GM12878 (cell line): ENCODE measurements around the gene KRT86. TPM values are rescaled to one million over a fixed set of nuclear protein-coding genes. Genes with fewer than 3 reads are reported as not detected.

Experiments used
- ATAC-seq: fragments of 200-7000 bp; cut with Tn5 transposase; 3 replicates; pipeline ENCODE4 v1.9.1; 2020; ENCODE audit warnings: mild to moderate bottlenecking, moderate library complexity
- BruUV-seq: library from RNA; stranded (reverse); fragments of 400-500 nt; replicated peaks from 2 replicates; lab custom pipeline; 2021; lab: Mats Ljungman, UMichigan
- CTCF ChIA-PET: fragments of 300-600 bp; sonication (Branson Sonifier 250); formaldehyde crosslinking; extraction: SDS; loops from one replicate; lab custom pipeline; 2021; ENCODE audit warnings: inconsistent platforms; lab: Yijun Ruan, JAX
- POLR2A ChIA-PET: fragments of 350-600 bp; formaldehyde crosslinking; extraction: SDS; loops from one replicate; lab custom pipeline; 2021; ENCODE audit warnings: inconsistent platforms; lab: Charles Lee
- RAD21 ChIA-PET: fragments of 300-600 bp; sonication (Branson Sonifier 250); formaldehyde crosslinking; loops from one replicate; lab custom pipeline; 2023; ENCODE audit warnings: antibody characterized with exemption; ENCODE audit not compliant: unreplicated experiment; lab: Charles Lee
- SMC1A ChIA-PET: fragments of 300-600 bp; sonication (Branson Sonifier 250); formaldehyde crosslinking; loops from one replicate; lab custom pipeline; 2023; ENCODE audit not compliant: unreplicated experiment, uncharacterized antibody; lab: Charles Lee
- DNase-seq: peaks from one replicate; pipeline ENCODE4 v3.0.0-alpha.2; 2011; ENCODE audit warnings: low read depth, low spot score
- FAIRE-seq: peaks from 3 replicates; lab custom pipeline; 2011; peaks lifted over from hg19 to GRCh38; lab: Jason Lieb, UNC
- H2AFZ ChIP-seq: 2 replicates; pipeline ENCODE4 v1.6.0; 2011; ENCODE audit warnings: low read depth, low read length, control low read depth; ENCODE audit not compliant: control insufficient read depth
- H3K27ac ChIP-seq: 2 replicates; pipeline ENCODE4 v1.5.1; 2011; ENCODE audit warnings: control low read depth; ENCODE audit not compliant: control insufficient read depth, insufficient read depth
- H3K27me3 ChIP-seq, 2 experiments: replicated peaks in 1 of 2; 2 replicates each; pipeline versions ENCODE4 v1.6.0 to v1.6.1; 2011; ENCODE audit warnings: low read length in 1 of 2; ENCODE audit not compliant: control insufficient read depth in 2 of 2, insufficient read depth in 2 of 2
- H3K36me3 ChIP-seq, 2 experiments: 2 replicates each; pipeline ENCODE4 v1.5.1; 2011; ENCODE audit warnings: low read length in 1 of 2; ENCODE audit not compliant: control insufficient read depth in 2 of 2, insufficient read depth in 2 of 2
- H3K4me1 ChIP-seq: 2 replicates; pipeline ENCODE4 v1.6.1; 2011; ENCODE audit warnings: mild to moderate bottlenecking, low read length, moderate library complexity, mixed read lengths; ENCODE audit not compliant: control insufficient read depth, insufficient read depth
- H3K4me2 ChIP-seq: 2 replicates; pipeline ENCODE4 v1.6.0; 2011; ENCODE audit warnings: control low read depth; ENCODE audit not compliant: control insufficient read depth, insufficient read depth
- H3K4me3 ChIP-seq: fragments of 200-600 bp; sonication (generic); 2 replicates; pipeline ENCODE4 v1.5.1; 2016
- H3K79me2 ChIP-seq: 2 replicates; pipeline ENCODE4 v1.6.0; 2011; ENCODE audit warnings: low read length; ENCODE audit not compliant: control insufficient read depth, insufficient read depth
- H3K9ac ChIP-seq: 2 replicates; pipeline ENCODE4 v1.8.0; 2011; ENCODE audit warnings: low read length, control low read depth, mixed read lengths; ENCODE audit not compliant: control insufficient read depth, insufficient read depth
- H3K9me3 ChIP-seq: replicated peaks from 3 replicates; pipeline ENCODE4 v1.5.1; 2011; ENCODE audit warnings: mild to moderate bottlenecking, low read length; ENCODE audit not compliant: control insufficient read depth, insufficient read depth
- H4K20me1 ChIP-seq: 2 replicates; pipeline ENCODE4 v1.6.0; 2011; ENCODE audit not compliant: control insufficient read depth, insufficient read depth
- ASH2L ChIP-seq: fragments of 300-600, 200-600 bp; sonication (generic); IDR thresholded peaks from 2 replicates; pipeline ENCODE4 v1.6.1; 2017; ENCODE audit warnings: low read depth, mild to moderate bottlenecking, borderline replicate concordance
- BCL3 ChIP-seq: IDR thresholded peaks from 2 replicates; pipeline ENCODE4 v1.6.1; 2011; ENCODE audit warnings: borderline replicate concordance, low read depth, mild to moderate bottlenecking, moderate library complexity, low read length; ENCODE audit not compliant: insufficient read depth, poor library complexity, severe bottlenecking
- CREB1 ChIP-seq: IDR thresholded peaks from 2 replicates; pipeline ENCODE4 v1.6.1; 2012; ENCODE audit warnings: low read depth, mild to moderate bottlenecking, inconsistent platforms
- EGR1 ChIP-seq, 2 experiments: IDR thresholded peaks; 1 replicate in 1 of 2; 2 replicates in 1 of 2; pipeline ENCODE4 v1.6.1; 2011 to 2012; ENCODE audit warnings: low read depth in 2 of 2, low read length in 2 of 2, borderline replicate concordance in 1 of 2, mild to moderate bottlenecking in 1 of 2, moderate library complexity in 1 of 2
- MYC ChIP-seq: IDR thresholded peaks from 2 replicates; pipeline ENCODE4 v1.6.1; 2011; ENCODE audit warnings: mild to moderate bottlenecking, low read length, moderate library complexity, inconsistent platforms; ENCODE audit not compliant: insufficient read depth, insufficient replicate concordance, insufficient read length, severe bottlenecking
- NR2C1 ChIP-seq: fragments of 450-650 bp; IDR thresholded peaks from 2 replicates; pipeline ENCODE4 v1.6.1; 2017; ENCODE audit warnings: antibody characterized with exemption, mild to moderate bottlenecking, moderate library complexity
- NR2C2 ChIP-seq: IDR thresholded peaks from 2 replicates; pipeline ENCODE4 v1.6.1; 2011; ENCODE audit warnings: borderline replicate concordance, low read depth; ENCODE audit not compliant: control insufficient read depth, insufficient read length
- PAX8 ChIP-seq: fragments of 450-650 bp; IDR thresholded peaks from 2 replicates; pipeline ENCODE4 v1.6.1; 2017; ENCODE audit warnings: mild to moderate bottlenecking, moderate library complexity
- PBX3 ChIP-seq: IDR thresholded peaks from 2 replicates; pipeline ENCODE4 v1.6.1; 2011; ENCODE audit warnings: mild to moderate bottlenecking, low read depth, low read length, moderate library complexity; ENCODE audit not compliant: insufficient replicate concordance
- PML ChIP-seq: IDR thresholded peaks from 2 replicates; pipeline ENCODE4 v1.6.1; 2012; ENCODE audit warnings: low read length, inconsistent platforms
- RUNX3 ChIP-seq: IDR thresholded peaks from 2 replicates; pipeline ENCODE4 v1.6.1; 2012; ENCODE audit warnings: low read length, inconsistent platforms
- SIN3A ChIP-seq: IDR thresholded peaks from 2 replicates; pipeline ENCODE4 v1.6.1; 2012; ENCODE audit warnings: low read depth, low read length, improper control_type of control experiment
- SRF ChIP-seq, 2 experiments: IDR thresholded peaks; 2 replicates each; pipeline ENCODE4 v1.6.1; 2011; ENCODE audit warnings: low read depth in 2 of 2, low read length in 2 of 2, mild to moderate bottlenecking in 1 of 2, moderate library complexity in 1 of 2
- WGBS: methylation state at CpG from one replicate; pipeline ENCODE4 v1.1.6; 2016; ENCODE audit warnings: low lambda C conversion rate; ENCODE audit not compliant: insufficient replicate concordance, insufficient coverage; ENCODE audit errors: missing lambda C conversion rate; 5-methylcytosine and 5-hydroxymethylcytosine counted together
- in situ Hi-C: fragments of 300-500 bp; cut with MboI; formaldehyde crosslinking; loops from 9 replicates; pipeline ENCODE4 v1.14.3; 2018; ENCODE audit warnings: mixed read lengths
- intact Hi-C: fragments of 100-400 bp; cut with micrococcal nuclease; formaldehyde crosslinking; loops from one replicate; pipeline ENCODE4 v1.14.2; 2022; ENCODE audit not compliant: unreplicated experiment
- polyA plus RNA-seq, 11 experiments: library from polyadenylated mRNA; depleted of rRNA in 4 of 11; unstranded in 6 of 11; stranded (reverse) in 5 of 11; fragments of >200 nt; fragmentation: Nextera tagmentation in 4 of 11; fragmentation: Illumina TruSeq in 1 of 11; extraction: Ambion mirVana in 4 of 11; extraction: Trizol in 1 of 11; gene quantifications; 1 replicate in 1 of 11; 2 replicates in 10 of 11; pipeline versions ENCODE4 v1.2.1 to v1.2.3, GENCODE V29; 2011 to 2016; ENCODE audit warnings: inconsistent platforms in 2 of 11, missing spikeins in 2 of 11, low read depth in 1 of 11
- total RNA-seq, 4 experiments: library from RNA; depleted of rRNA in 3 of 4; stranded (reverse); fragments of >200 nt in 3 of 4; fragmentation: Illumina TruSeq in 1 of 4; extraction: Trizol in 1 of 4; gene quantifications; 2 replicates each; pipeline versions ENCODE4 v1.2.1 to v1.2.3, GENCODE V29; 2013 to 2021
- TF ChIP-seq, protein P1 (sequence below): fragments of 450-650 bp; IDR thresholded peaks from 2 replicates; pipeline ENCODE4 v1.6.1; 2018; ENCODE audit warnings: borderline replicate concordance, mild to moderate bottlenecking; ENCODE audit not compliant: partially characterized antibody

The KRT86 gene
- total and polyA plus RNA-seq, 10 of the 15 experiments (the other 5 are each of a cell fraction or from before 2014, with no cell fraction given) = 0.11 to 0.54 (median 0.18) TPM; not detected in 4

DNA sequence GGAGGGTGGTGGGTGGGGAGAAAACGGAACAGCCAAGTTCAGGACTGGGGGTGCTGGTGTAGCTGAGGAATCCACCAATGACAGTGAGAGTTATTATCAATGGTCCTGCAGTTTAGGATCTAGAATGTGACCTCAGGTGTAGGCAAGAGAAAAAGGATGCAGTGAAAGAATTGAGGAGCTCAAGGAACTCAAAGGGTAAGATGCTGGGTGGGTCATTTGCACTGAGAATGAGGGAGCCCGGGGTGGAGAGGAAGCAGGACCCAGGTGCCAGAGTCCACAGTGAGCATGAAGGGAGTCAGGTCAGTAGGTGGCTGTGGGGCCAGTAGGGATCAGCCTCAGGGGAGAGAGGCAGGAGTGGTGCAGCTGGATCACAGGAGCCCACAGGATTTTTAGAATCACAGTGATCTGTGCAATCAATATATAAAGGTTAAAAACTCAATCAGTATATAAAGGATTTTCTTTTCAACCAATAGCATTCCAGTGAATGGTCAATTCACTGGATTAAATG, 44.6 kb upstream of the KRT86 start:
- ATAC-seq (no peak), DNase-seq (no peak), FAIRE-seq (no peak)
- BruUV-seq = no TSS peak
- SMC1A ChIA-PET = no interaction called here
- no peak for TF ChIP-seq PML
- TF ChIP-seq RUNX3 = no peak
- no peak for TF ChIP-seq ASH2L
- TF ChIP-seq PBX3 = no peak
- TF ChIP-seq, protein P1, sequence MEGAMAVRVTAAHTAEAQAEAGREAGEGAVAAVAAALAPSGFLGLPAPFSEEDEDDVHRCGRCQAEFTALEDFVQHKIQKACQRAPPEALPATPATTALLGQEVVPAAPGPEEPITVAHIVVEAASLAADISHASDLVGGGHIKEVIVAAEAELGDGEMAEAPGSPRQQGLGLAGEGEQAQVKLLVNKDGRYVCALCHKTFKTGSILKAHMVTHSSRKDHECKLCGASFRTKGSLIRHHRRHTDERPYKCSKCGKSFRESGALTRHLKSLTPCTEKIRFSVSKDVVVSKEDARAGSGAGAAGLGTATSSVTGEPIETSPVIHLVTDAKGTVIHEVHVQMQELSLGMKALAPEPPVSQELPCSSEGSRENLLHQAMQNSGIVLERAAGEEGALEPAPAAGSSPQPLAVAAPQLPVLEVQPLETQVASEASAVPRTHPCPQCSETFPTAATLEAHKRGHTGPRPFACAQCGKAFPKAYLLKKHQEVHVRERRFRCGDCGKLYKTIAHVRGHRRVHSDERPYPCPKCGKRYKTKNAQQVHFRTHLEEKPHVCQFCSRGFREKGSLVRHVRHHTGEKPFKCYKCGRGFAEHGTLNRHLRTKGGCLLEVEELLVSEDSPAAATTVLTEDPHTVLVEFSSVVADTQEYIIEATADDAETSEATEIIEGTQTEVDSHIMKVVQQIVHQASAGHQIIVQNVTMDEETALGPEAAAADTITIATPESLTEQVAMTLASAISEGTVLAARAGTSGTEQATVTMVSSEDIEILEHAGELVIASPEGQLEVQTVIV = no peak
- TF ChIP-seq NR2C2 = no peak
- TF ChIP-seq EGR1 (IDR thresholded peaks at IDR 0.05; ENCODE audit: borderline replicate concordance in 1 of 2, low read depth in 2 of 2, low read length in 2 of 2) = no peak
- no peak for TF ChIP-seq BCL3
- TF ChIP-seq SIN3A = no peak
- no peak for TF ChIP-seq MYC
- TF ChIP-seq PAX8 = no peak
- TF ChIP-seq CREB1 = no peak
- TF ChIP-seq NR2C1 = no peak
- TF ChIP-seq SRF (IDR thresholded peaks at IDR 0.05; ENCODE audit: low read depth in 2 of 2, low read length in 2 of 2) = no peak
- no peaks in the 10 kb centered on the region for H3K36me3 ChIP-seq
- H4K20me1 ChIP-seq = no peaks in the 10 kb centered on the region
- H3K79me2 ChIP-seq = no peaks in the 10 kb centered on the region
- POLR2A ChIA-PET = no interaction called here
- no peak overlapping the region for H2AFZ ChIP-seq
- H3K4me1 ChIP-seq = no peaks in the 10 kb centered on the region
- no peak overlapping the region for H3K4me2 ChIP-seq
- H3K9ac ChIP-seq = no peak overlapping the region
- in situ Hi-C loops (no loop called here), intact Hi-C loops (no loop called here)
- H3K27ac ChIP-seq = no peak overlapping the region
- WGBS = 0% methylated on average over 2 of the region's 2 CpGs
- peaks cover 7 to 15% of the 10 kb centered on the region in 2 experiments; a peak in 3 of 4 replicates for H3K27me3 ChIP-seq
- no peak overlapping the region for H3K4me3 ChIP-seq
- CTCF ChIA-PET = interaction anchor here (0.6 to 0.7 kb wide), 2 partner anchors 49 to 50 kb away, joined by 3 read pairs; no protein-coding TSS in a partner anchor
- RAD21 ChIA-PET = no interaction called here
- H3K9me3 ChIP-seq = no peaks in the 10 kb centered on the region
